Measurements from ENCODE around the gene POLH.
"Not testable (repeated sequence)": the region's sequence is repeated elsewhere in the genome, so short reads cannot be mapped to it uniquely, and the experiment has no call there.

The POLH gene

DNA sequence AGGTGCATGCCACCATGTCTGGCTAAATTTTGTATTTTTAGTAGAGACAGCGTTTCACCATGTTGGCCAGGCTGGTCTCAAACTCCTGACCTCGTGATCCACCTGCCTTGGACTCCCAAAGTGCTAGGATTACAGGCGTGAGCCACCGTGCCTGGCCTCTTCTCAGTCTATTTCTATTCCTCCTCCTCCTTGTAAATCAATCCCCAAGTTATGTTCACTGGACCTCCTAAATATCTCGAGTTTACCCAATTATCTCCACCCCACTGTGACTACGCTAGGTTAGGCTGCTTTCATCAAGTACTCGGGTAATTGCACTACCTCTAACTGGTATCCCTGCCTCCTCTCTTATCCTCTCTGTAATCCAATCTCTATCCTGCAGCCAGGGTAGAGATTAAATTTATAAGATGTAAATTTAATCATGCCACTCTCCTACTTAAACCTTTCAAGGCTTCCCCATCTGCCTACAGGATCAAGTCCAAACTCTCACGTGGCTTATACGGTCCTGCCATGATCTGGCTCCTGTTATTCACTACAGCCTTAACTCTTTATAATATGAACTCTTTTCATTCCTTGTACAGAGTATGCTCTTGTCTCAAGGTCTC is 58.8 kb downstream of the POLH start:
- FAIRE-seq = no peak

DNA sequence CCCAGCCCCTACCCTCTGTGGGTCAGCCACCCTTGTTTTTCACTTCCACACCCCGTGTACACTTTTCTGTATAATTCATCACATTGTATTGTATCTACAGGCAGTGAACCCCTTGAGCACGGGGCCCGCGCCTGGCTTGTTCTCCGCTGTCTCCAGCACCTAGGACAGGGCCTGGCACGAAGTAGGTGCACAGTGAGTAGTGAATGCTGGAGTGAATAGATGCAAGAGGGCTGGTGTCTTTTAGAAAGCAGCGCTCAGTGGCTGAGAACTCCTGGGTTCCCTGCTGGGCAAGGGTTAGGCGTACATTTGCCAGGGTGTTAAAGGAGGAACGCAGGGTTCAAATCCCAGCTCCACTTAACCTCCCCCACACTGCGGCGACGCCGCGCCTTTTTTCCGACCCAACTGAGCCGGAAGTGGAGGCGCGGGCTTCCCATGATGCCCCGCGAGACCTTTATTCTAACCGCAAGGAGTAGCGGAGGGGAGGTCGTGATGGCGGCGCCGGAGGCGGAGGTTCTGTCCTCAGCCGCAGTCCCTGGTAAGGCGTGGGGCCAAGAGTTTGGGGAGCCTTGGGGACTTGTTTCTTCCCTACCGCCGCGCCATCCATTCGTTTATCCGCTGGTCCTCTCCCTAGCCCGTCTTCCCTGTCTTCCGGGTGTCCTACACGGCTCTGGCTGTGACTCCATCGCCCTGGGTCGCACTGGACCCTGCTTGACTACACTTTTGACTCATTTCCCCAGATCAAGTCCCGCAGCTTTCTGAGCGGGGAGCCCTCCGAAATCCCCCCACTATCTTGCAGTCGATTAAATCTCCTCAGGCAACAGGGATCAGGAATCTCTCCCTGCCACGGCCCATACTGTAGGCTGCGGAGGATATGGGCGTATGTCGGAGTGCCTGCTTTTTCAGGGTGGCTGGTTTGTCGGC is 59.7 kb downstream of the POLH start, which contains the start of gene MAD2L1BP:
Gene MAD2L1BP, plus strand, starts transcription at position 454 of the 921 bp plus-strand sequence. Its CDS starts 36 bp downstream, at position 490.
- no peak for FAIRE-seq

DNA sequence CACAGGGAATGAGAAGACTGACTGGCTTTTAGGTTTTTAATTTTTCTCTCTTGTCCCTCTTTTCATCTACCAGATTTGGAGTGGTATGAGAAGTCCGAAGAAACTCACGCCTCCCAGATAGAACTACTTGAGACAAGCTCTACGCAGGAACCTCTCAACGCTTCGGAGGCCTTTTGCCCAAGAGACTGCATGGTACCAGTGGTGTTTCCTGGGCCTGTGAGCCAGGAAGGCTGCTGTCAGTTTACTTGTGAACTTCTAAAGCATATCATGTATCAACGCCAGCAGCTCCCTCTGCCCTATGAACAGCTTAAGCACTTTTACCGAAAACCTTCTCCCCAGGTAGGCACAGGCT is 60.3 kb downstream of the POLH start:
- no peak for FAIRE-seq

DNA sequence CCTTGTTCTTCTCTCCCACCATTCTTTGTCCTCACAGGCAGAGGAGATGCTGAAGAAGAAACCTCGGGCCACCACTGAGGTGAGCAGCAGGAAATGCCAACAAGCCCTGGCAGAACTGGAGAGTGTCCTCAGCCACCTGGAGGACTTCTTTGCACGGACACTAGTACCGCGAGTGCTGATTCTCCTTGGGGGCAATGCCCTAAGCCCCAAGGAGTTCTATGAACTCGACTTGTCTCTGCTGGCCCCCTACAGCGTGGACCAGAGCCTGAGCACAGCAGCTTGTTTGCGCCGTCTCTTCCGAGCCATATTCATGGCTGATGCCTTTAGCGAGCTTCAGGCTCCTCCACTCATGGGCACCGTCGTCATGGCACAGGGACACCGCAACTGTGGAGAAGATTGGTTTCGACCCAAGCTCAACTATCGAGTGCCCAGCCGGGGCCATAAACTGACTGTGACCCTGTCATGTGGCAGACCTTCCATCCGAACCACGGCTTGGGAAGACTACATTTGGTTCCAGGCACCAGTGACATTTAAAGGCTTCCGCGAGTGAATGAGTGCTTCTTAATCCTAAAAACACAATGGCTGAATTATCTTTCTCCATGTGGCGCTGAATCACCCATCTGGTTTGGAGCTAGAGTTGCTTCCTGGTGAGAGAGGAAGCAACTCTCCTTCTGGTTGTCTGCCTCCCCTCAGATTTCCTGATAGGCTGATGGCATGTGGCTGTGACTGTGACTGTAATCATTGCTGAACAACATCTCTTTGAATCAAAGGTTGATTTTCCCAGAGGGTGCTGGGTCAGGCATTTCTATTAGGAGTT is 64.2 kb downstream of the POLH start:
- FAIRE-seq = no peak

DNA sequence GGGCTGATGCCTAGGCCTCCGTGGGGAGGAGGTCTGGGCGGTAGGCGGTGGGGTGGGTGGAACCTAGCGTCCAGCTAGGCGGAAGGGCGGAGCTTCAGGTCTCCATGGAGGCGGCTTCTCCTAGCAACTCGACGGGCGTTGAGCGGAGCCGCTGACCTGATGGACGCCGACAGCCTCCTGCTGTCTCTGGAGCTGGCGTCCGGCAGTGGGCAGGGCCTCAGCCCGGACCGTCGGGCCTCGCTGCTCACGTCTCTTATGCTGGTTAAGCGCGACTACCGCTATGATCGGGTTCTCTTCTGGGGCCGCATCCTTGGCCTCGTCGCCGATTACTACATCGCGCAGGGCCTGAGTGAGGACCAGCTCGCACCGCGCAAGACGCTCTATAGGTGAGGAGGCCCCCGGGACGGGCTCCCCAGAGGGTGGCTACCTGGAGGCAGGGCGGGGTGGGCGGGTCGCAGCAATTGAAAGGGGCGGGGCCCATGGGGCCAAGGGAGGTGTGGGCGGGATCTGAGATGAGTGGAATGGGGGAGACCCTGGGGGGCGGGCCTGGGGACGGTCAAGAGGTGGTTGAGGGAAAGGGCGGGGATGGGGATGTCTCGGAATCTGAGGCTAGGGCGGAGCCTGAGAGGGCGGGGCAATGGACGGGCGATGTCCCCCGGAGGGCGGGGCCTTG is 69.1 kb downstream of the POLH start, which contains the start of gene RSPH9:
Gene RSPH9, plus strand, starts transcription at position 97 of the 673 bp plus-strand sequence. Its CDS starts 63 bp downstream, at position 160.
- no peak for FAIRE-seq

DNA sequence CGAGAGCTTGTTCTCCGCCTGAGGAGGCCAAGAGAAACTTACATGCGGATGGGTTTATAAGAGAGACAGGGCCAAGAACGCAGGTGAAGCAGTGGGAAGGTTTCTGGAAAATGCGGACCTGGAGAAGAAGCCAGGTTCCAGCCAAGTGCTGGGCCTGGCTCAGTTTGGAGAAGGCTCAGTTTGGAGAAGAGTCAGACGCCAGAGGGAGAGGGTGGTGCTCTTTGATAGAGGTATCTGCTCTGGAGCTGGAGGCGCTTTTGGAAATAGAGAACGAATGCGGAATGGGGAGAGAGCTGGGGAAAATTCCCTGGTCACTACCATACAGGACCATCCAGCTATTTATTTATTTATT is 69.6 kb downstream of the POLH start:
- FAIRE-seq = no peak

DNA sequence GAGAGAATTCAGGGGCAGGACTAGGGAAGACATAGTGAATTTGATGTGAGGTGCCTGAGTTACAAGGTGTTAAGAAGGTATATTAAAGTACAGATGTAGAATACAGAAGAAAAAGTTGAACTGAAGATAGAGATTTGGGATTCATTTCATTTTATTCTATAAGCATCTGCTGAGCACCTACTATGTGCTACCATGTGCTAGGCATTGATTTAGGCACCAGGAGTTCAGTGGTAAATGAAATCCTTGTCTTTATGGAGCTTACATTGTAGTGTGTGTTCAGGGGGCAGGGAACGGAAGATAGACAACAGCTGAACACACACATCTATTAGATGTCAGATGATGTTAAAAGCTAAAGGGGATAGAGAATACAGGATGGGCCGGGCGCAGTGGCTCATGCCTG is 71.6 kb downstream of the POLH start:
- FAIRE-seq = no peak

DNA sequence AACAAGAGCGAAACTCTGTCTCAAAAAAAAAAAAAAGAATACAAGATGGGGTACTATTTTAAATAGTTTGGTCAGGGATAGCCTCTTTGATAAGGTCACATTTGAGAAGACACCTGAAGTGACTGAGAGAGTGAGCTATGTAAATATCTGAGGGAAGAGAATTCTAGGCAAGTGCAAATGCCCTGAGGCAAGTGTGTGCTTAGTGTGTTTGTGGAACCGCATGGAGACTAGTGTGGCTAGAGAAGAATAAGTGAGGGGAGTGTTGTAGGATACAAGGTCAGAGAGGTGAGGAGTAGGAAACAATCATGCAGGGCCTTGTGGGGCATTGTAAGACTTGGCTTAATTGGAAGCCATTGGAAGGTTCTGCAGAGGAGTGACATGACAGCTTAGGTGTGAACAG is 72.3 kb downstream of the POLH start:
- FAIRE-seq = no peak

DNA sequence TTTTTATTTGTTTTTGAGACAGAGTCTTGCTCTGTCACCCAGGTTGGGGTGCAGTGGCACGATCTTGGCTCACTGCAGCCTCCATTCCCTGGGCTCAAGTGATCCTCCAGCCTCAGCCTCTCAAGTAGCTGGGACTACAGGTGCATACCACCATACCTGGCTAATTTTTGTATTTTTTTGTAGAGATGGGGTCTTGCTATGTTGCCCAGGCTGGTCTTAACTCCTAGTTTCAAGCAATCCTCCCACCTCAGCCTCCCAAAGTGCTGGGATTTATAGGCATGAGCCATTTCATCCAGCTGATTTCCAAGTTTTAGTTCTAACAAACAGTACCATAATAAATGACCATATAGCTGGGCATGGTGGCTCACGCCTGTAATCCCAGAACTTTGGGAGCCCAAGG is 76.8 kb downstream of the POLH start:
- not testable (repeated sequence) for FAIRE-seq

DNA sequence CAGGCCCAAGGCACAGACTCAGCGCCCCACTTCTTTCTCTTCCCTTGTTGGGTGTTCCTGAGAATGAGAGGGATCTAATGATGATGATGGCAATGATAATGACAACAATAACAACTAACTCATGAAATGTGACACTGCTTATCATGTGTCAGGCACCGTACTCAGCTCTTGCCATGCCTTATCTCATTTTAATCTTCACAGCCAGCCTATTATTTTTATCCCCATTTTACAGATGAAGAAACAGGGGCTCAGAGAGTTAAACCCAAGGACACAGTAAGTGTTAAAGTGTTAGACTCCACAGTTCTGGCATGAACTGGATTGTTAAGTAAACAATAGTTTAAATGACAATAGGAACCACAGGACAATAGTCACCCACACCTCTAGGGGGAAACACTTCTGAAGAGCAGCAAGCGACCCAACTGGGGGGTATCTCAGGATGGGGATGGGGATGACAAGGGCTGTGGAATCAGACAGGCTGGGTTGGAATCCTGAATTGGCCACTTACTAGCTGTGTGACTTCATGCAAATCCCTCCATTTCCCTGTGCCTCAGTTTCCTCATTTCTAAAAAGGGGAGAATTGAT is 81.3 kb downstream of the POLH start:
- FAIRE-seq = no peak

DNA sequence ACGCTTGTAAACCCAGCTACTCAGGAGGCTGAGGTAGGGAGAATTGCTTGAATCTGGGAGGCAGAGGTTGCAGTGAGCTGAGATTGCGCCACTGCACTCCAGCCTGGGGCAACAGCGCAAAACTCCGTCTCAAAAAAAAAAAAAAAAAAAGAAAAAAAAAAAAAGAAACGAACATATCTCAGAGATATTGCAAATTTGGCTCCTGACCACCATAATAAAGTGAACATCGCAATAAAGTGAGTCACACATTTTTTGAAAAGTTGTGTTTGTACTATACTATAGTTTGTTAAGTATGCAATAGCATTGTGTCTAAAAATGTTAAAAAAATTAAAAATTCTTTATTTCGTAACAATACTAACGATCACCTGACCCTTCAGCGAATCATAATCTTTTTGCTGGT is 82.2 kb downstream of the POLH start:
- no peak for FAIRE-seq

DNA sequence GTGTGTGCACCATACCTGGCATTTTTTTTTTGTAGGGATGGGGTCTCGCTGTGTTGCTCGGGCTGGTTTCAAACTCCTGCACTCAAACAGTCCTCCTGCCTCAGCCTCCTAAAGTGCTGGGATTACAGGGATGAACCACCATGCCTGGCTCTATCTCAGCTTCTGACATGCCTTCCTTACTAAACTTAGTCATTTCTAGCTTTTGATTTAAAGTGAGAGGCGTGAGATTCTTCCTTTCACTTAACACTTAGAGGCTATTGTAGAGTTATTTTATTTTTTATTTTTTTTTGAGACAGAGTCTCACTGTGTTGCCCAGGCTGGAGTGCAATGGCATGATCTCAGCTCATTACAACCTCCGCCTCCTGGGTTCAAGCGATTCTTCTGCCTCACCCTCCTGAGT is 87.0 kb downstream of the POLH start:
- not testable (repeated sequence) for FAIRE-seq
